Activated CD4-positive, alpha-beta T cell treated with anti-CD3 and anti-CD28 coated beads for 4 hours (primary cell): ENCODE measurements around the gene EFNA2.

Source experiments
- DNase-seq, 2 donors: peaks; one replicate each; pipeline ENCODE4 v3.0.0-alpha.2; 2020

EFNA2 gene

DNA sequence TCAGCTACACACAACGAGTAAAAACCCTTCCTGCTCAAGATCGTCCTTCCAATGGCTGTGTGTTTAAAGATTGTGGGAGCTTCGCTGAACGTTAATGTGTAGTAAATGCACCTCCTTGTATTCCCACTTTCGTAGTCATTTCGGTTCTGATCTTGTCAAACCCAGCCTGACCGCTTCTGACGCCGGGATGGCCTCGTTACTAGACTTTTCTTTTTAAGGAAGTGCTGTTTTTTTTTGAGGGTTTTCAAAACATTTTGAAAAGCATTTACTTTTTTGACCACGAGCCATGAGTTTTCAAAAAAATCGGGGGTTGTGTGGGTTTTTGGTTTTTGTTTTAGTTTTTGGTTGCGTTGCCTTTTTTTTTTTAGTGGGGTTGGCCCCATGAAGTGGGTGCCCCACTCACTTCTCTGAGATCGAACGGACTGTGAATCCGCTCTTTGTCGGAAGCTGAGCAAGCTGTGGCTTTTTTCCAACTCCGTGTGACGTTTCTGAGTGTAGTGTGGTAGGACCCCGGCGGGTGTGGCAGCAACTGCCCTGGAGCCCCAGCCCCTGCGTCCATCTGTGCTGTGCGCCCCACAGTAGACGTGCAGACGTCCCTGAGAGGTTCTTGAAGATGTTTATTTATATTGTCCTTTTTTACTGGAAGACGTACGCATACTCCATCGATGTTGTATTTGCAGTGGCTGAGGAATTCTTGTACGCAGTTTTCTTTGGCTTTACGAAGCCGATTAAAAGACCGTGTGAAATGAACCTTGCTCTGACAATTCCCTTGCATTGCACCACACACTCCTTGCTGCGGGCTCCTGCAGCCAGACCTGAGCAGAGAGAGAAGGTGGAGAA is 13.0 kb upstream of the EFNA2 start:
- no peak for DNase-seq

DNA sequence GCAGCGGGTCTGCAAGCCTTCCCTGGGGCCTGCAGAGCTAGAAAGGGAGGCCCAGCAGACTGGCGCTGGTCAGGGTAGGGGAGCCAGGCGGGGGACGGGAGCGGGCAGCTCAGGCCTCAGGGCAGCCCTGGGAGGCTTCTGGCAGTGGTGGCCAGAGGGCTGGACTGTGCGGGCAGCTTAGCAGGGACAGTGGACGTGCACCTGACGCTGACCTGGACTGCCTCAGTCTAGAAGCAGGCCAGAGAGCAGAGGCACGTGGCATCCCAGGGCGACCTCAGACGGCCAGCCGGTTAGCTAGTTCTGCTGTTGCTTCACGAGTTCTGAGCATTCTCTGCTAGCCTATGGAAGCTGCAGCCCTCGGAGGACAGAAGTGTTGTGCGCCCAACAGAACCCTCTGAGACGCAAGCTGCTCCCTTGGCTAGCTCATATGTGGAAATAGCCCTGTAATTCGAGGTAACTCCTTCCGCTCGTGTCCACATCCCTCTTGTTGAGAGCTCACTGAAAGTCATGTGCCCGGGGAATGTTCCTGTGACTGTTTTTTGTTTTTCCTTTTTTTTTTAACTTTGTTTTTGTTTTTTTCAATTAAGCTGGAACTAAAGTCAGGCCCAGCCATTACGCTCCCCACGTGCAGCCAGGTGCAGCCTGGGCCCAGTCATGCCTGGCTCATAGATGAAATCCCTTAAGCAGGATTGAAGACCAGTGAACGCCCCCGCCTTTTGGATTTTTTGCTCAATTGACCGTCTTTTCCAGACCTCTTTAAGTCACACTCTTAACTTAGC is 12.2 kb upstream of the EFNA2 start:
- DNase-seq = no peak

GRCh38 chr19:1274081-1274851 is 11.4 kb upstream of the EFNA2 start:
- no peak for DNase-seq

DNA sequence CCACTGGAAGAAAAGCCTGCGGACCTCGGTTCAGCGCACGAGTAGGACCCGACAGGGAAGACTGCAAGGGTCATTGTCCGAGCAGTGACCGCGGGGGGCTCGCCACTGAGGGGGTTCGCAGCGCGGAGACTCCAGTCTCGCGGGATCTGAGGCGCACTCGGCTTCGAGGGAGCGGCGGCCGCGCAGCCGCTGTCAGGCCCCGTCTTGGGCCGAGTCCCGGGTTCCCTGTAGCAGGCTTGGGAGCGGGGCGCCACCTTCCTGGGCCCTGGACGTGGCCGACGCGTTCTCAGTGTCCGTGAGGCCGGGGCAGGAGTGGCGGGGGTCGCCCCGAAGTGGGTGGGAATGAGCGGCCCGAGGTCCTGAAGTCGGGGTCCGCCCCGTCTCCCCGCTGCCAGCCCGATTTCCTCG is 10.8 kb upstream of the EFNA2 start:
- DNase-seq = no peak

DNA sequence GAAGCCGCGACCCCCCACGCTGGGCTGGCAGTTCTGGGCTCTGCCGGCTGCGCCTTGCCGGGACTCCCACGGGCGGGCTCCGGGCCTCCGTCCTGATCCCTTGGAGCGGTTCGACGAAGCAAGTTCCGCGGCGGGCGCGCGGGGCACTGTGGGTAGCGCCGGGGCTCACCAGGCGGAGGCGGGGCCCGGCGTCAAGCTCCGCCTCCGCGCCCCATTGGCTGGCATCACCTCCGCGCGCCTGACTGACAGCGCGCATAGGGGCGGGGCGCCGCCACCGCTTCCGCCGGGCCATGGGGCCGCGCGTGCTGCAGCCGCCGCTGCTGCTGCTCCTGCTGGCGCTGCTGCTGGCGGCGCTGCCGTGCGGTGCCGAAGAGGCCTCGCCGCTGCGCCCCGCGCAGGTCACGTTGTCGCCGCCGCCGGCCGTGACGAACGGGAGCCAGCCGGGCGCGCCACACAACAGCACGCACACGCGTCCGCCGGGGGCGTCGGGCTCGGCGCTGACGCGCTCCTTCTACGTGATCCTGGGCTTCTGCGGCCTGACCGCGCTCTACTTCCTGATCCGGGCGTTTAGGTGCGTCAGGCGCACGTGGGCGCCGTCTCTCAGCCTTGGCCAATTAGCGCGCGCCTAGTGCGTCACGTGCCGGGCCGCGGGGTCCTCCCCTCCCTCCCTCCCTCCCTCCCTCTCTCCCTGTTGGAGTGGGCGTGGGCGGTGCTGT is 10.3 kb upstream of the EFNA2 start, which contains the start of gene FAM174C:
TSS of gene FAM174C (plus strand) at position 271 of the 716 bp plus-strand sequence. CDS start at position 291, 20 bp downstream.
- DNase-seq = peak; percentile 95 to 98

DNA sequence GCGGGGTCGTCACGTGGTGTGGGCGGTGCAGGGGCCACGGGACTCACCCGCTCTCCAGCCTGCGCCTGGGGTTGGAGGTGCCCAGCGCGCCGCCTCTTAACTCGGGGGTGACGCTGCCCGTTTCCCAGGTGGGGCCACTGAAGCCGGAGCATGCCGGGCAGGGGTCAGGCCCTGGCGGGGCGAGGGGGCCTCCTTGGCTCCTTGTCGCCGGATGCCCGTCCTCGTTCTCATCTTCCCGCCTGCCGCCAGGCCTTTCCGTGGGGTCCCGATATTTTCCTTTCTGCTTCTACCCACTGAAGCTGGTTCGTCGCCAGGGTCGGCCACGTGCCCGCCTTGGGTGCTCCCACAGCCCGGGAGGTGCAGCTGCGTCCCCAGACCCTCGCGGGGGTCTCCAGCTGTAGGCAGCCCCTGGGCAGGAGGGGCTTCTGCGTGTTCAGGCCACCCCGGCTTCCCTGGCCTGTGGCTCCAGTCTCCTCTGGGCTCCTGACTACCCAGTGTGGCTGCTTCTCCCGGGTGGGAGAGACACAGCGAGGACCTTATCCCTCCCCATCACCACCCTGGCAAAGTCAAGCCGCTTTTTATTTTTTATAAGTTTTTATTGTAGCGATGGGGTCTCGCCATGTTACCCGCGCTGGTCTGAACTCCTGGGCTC is 9.6 kb upstream of the EFNA2 start:
- DNase-seq = no peak

DNA sequence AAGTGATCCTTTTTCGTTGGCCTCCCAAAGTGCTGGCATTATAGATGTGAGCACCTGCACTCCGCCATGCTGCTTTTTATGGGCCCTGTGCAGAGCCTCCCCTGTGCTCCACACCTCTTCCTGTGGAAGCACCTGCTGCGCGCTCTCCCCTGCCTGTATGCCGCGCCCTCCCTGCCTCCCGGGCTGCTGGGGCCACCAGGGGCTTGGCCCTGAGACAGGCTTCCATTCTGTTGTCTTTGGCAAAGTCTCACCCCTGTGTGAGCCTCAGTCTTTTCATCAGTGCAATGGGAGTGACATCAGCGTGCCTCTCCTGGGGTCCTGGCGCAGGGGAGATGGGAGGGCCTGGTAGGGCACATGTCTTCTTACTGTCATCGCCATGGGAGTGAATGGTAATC is 9.0 kb upstream of the EFNA2 start:
- no peak for DNase-seq

- DNase-seq = no peak
These were observed 8.6 kb upstream of the EFNA2 start for GRCh38 chr19:1277061-1277460.

DNA sequence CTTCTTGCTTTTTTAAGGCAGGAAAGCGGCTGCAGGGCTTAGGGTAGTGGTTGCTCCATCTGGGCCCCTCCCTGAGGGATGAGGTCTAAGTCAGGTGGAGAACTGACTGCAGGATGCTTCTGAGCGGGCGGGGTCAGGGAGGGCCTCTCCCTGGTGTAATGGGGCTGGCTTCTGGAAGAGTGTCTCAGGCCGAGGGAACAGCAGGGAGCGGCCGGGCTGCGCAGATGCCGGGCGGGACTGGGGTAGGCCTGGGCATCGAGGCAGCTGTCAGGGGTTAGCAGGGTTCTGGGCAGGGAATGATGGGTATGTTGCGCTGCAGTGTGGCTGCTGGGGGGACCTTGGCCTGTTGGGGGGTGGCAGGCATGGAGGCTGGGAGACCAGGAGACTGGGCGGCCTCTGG is 7.6 kb upstream of the EFNA2 start:
- no peak for DNase-seq

DNA sequence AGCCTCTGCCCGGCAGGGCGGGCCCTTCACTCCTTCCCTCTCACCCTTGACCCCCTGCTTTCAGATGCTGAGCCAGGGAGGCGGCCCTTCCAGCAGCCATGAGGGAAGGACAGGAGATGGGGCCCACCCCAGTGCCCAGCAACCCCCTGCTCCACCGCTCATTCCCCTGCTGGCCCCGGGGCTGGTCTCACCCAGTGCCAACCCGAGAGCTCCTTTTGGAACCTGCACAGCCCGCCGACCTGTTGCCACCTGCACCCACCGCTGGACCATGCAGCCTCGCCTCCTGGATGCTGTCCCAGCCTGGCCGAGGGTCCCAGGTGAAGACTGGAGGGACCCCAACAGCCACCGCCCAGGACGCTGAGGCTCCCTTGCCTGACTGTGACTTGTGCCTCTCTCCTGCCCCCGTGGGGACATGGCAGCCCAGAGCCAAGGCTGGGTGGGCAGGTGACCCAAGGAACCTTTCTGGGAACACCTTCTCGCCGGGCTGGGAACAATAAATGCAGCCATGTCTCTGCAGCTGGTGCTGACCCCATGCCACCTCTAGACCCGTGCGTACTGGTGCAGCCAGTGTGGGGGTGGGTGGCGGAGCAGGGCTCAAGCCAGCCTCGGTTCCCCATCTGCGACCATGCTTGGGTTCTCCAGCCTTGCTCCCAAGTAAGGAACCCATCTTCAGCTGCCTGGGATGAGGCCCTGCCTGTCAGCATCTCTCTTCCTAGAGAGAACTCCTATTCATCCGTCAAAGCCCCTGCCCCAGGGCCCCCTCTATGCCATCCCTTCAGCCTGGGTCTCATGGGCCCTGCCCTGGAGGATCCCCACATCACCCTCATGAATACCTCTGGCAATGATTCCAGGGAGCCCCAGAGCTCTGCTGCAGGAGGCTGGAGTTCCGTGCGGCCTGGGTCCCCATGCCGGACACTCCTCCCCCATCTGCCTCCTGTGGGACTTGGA is 6.7 kb upstream of the EFNA2 start:
- no peak for DNase-seq

DNA sequence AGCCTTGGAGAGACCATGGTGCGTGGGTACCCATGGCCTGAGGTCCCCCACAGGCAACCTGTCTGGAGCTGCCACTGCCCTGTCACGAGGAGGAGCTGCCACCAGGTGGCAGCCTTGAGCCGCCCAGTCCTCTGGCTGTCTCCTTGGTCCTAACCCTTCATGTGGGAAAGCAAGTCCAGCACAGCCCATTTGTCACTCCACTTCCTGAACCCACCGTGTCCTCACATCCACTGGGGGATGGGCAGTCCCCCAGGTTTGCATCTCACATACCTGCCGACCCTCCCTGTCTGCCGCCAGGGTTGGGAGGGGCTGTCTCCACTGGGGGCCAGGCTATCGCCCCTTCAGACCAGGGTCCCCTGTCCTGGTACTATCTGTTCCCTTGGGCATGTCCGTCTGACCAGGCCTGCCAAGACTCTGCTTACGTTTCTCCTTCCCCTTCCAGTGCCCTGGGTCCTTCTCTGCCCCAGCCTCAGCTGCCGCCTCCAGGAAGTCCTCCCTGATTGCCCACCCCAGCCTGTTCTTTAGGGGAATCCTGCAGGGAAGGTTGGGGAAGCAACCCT is 5.8 kb upstream of the EFNA2 start:
- DNase-seq = peak; percentile 67 to 78

DNA sequence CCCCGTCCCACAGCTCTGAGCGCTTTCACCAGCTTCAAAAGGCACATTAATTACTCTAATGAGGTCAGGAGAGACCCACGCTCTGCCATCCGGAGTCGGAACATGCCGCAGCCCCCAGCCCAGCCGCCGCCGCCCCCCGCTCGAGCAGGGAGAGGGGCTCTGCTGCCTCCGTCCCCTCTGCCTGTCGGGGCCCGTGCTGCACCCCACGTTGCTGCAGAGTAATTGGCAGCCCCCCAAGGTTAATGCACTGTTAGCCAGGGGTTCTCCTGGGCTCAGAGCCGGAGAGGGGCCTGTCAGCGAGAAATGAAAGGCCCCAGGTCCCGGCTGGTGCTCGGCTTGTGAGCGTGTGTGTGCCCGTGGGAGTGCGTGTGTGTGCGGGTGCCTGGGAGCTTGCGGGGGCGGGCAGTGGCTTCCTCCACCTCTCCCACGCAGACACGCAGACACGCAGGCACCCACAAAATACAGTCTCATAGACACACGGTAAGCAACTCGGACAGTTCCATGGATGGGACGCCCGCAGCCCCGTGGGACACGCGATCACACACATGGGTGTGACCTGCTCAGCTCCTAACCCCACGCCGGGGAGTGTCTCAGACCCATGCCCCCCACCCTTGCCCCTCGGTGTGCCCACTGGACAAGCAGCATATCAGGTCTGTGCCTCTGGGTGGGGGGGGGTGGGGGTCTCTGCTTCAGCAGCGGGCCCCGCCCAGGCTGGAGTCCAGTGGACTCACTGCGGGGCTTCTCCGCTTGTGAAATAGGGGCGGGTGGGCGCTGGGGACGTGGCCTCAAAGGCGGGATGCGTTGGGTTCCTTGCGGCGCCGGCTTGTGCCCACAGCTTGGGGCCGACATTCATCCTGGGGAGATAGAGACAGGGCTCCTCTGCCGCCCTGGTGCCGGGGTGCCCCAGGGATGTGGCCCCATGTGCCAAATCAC is 4.8 kb upstream of the EFNA2 start:
- DNase-seq = no peak

DNA sequence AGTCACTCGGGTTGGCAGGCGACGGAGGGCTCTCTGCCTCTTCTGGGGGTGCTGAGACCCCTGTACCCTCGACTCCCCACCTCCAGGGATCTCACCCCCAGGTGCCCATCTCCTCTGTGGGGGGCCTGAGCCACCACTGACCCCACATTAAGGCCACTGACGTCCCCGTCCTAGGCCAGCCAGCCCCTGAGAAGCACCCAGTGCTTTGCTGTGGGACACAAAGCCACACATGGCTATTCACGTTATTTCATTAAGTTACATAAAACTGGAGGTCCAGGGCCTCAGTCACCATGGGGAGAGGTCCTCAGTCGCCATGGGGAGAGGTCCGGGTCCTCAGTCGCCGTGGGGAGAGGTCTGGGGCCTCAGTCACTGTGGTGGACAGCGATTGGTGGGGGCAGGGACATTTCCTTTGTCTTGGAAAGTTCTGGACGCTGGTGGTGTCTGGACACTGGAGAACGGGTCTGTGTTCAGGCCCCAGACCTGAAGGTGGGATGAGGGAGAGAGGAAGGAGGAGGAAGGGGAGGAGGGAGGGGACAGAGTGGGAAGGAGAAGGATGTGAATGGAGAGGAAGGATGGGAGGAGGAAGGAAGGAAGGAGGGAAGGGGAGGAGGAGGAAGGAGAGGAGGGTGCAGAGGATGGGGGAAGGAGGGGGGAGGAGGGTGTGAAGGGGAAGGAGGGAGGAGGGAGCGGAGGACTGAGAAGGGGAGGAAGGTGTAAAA is 3.9 kb upstream of the EFNA2 start:
- DNase-seq = no peak

GRCh38 chr19:1282588-1283206 is 3.0 kb upstream of the EFNA2 start:
- DNase-seq = no peak

GRCh38 chr19:1283207-1283916 is 2.3 kb upstream of the EFNA2 start:
- DNase-seq = no peak

GRCh38 chr19:1283917-1284292 is 1.8 kb upstream of the EFNA2 start:
- DNase-seq = no peak

DNA sequence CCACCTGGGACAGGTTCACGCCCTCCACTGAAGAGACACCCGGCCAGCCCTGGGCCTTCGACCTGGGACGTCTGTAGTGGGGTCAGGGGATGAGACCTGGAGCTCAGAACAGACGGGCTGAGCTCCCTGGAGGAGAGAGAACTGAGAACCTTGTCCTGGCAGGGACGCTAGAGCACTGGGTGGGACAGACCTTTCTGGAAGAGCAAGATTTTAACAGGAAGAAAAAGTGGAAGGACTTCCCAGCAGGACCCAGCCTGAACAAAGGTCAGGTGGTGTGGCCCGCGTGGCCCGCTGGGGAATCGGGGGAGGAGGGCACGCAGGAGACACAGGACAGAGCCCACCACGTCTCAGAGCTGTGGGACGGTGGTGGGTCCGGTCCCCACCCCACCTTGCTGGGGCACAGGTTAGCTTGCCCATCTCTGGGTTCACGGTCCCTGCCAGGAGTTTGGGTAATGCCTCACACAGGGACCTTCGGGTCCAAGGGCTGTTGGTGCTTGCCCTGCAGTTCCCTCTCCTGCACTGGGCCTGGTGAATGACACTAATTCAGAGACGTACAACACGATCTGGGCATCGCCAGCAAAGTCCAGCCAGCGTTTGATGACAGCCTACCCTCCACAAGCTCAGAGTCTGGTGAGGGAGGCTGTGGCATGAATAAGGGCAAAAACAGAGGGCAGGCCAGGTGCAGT is 1.2 kb upstream of the EFNA2 start:
- no peak for DNase-seq
